GM19043 (cell line): ENCODE results near the gene TMEM184B.
A peak's percentile ranks its signal among the peaks of the same experiment; 100 is the strongest.
"Not testable (repeated sequence)": the region's sequence is repeated elsewhere in the genome, so short reads cannot be mapped to it uniquely, and the experiment has no call there.

Experiments used
- ATAC-seq: cut with Tn5 transposase; IDR thresholded peaks from one replicate; pipeline ENCODE4 v1.9.1; 2021; ENCODE audit warnings: low read depth; ENCODE audit not compliant: unreplicated experiment

Gene TMEM184B

DNA sequence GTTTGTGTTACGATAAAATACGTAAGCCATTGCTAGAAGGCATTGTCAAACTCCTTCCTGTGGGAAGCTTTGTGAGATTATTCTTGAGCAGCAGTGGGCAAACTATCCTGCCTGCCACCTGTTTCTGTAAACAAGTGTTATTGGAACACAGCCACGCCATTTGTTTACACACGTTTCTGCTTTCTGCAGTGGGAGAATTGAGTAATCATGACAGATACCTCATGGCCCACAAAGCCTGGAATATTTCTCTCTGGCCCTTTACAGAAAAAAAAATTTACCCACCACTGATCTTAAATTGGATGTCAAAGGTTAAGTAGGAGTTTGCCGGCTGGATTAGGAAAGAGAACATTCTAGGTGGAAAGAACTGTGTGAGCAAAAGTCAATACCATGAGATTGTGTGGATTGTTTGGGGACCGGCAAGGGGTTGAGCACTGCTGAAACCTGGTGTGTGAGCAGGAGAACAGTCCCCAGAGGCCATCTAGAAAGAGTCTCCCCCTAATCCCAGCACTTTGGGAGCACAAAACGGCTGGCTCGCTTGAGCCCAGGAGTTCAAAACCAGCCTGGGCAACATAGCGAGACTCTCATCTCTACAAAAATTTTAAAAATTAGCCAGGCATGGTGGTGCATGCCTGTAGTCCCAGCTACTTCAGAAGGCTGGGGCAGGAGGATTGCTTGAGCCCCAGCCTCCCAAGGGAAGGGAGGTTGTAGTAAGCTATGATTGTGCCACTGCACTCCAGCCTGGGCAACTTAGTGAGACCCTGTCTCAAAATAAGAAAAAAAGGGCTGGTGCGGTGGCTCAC is 85.2 kb downstream of the TMEM184B start:
- no peak for ATAC-seq

DNA sequence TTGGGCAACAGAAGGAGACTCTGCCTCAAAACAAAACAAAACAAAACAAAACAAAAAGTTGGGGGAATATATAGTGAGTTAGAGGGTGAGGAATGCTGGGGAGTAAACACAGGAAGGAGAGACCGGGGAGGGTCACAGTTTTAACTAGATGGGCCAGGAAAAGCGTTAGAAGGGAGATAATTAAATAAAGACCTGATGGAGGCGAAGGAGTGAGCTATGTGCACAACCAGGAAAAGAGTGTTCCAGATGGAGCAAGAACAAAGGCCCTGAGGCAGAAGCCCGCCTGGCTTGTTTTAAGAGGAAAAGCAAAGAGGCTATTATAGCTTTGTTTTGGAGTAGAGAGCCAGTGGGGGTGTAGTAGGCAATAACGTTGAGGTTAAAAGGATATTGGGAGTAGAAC is 86.4 kb downstream of the TMEM184B start:
- no peak for ATAC-seq

DNA sequence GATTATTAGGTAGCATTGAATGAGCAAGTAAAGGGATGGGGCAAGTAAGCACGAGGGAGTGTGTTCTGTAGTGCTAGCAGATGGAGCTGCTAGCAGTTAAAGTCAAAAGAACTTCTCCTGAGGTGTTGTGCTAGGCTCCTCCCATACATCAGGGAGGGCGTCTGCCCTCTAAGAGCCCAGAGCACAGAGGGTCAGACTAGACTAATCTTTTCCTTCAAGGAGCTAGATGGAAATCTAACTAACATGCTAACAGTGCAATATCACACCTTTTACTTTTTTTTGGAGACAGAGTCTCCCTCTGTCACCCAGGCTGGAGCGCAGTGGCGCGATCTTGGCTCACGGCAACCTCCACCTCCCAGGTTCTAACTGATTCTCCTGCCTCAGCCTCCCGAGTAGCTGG is 88.0 kb downstream of the TMEM184B start:
- ATAC-seq = no peak

DNA sequence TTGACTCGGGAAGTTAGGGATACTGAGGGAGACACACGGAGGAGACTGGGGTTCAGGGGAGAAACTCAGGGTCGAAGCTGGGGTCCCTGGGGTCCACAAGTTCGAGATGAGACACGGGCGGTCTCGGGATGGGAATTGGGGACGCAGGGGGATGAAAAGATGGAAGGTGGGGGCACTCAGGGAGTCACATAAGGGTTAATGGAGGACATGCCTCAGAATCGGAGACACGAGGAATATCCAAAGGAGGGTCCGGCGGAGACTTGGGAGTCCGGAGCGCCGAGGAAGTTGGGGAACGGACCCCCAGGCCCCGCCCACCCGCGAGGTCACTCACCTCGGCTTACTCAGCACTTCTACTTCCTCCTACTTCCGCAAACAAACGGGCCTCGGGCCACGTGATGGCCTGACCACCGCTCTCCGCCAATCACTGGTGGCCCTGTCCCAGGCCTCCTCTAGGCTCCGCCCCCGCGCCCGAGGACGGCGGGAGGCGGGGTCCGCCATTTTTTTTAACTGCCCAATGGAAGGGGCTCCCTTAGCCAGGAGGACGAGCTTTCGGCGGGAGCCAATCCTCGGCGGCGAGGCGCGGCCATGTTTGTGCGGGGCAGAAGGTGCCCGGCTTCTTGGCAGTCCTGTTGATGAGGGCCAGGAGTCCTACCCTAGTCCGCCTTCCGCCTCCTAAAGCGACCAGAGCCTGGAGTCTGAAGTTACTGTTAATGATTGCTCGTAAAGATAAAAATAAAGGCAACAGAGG is 91.2 kb downstream of the TMEM184B start, which contains the start of gene PLA2G6:
PLA2G6 (minus strand) TSS at position 378 of the 748 bp plus-strand sequence. CDS start 12,404 bp downstream, outside the sequence.
- peak; percentile 82 for ATAC-seq

DNA sequence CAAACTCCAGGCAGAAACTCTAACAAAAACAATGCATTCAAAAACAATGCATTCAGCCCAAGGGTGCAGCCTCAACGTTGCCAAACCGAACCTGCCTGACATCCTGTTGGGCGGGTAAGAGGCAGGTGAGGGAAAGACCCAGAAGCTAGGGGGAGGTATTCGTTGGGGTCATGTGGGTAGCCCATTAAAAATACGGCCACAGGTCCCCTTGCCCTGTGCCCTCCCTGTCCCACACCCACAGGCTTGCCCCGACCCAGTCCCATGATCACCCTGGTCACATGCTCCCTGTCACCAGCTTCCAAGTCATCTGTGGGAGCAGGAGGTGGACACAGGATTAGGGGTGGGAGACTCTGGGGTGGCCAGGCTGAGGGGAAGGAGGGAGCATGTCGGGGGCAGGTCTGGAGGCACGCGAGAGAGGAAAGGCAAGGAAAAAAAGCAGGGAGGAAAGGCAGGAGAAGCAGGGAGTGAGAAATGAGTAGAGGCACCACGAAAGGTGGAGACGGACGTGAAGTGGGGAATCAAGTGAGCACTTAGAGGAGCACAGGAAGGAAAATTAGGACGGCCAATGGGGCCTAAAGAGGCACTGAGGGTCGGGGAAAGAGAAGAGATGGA is 91.9 kb downstream of the TMEM184B start:
- no peak for ATAC-seq

DNA sequence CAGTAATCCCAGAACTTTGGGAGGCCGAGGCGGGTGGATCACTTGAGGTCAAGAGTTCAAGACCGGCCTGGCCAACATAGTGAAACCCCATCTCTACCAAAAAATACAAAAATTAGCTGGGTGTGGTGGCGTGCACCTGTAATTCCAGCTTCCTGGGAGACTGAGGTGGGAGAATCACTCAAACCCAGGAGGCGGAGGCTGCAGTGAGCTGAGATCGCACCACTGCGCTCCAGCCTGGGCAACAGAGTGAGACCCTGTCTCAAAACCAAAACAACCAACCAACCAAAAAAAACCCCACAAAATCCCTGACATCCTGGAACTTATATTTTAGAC is 94.2 kb downstream of the TMEM184B start:
- ATAC-seq = not testable (repeated sequence)

DNA sequence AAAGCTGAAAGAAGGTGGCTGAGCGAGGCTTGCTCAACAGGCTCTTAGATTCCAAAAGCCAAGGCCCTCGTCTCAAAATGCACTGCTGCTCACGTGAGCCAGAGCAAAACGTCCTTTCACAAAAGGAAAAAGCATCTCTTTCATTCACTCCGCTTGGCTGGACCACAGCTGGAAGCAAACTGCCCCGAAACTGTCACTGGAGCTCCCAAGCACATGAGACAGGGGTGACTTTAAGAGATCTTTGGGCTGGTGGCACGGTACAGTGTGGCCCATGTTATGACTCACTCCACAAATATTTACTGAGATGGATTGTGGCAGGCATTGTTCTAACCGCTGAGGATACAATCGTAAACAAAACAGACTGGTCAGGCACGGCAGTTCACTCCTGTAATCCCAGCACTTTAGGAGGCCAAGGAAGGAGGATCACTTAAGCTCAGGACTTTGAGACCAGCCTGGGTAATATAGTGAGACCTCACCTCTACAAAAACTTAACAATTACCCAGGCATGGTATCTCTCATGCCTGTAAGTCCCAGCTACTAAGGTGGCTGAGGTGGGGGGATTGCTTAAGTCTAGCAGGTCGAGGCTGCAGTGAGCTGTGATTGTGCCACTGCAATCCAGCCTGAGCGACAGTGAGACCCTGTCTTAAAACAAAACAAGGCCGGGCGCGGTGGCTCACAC is 94.7 kb downstream of the TMEM184B start:
- ATAC-seq = no peak

DNA sequence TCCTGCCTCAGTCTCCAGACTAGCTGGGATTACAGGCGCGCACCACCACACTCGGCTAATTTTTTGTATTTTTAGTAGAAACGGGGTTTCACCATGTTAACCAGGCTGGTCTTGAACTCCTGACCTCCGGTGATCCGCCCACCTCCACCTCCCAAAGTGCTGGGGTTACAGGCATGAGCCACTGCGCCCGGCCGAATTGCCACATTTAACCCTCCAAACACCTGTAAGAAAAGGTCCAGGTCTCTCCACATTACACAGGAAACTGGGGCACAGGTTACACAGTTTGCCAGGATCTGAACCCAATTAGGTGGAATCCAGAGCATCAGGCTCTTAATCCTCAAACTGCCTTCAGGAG is 95.3 kb downstream of the TMEM184B start:
- not testable (repeated sequence) for ATAC-seq

DNA sequence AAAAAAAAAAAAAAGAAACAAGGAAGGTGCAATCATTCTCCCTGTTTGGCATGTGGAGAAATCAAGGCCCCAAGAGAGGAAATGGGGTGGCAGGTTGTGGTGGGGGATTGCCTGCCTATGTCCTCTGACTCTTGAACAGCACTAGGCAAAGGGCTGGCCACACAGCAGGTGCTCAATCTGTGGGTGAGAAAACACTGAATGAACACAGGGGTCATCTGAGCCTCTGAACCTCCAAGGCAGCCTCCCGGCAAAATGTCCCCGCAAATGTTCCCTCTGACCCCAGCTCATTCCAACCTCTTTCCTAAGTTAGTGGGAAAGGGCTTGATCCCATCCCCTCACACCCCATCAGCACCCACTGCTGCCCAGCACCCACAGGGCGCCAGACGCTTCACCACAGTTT is 95.8 kb downstream of the TMEM184B start:
- ATAC-seq = no peak

DNA sequence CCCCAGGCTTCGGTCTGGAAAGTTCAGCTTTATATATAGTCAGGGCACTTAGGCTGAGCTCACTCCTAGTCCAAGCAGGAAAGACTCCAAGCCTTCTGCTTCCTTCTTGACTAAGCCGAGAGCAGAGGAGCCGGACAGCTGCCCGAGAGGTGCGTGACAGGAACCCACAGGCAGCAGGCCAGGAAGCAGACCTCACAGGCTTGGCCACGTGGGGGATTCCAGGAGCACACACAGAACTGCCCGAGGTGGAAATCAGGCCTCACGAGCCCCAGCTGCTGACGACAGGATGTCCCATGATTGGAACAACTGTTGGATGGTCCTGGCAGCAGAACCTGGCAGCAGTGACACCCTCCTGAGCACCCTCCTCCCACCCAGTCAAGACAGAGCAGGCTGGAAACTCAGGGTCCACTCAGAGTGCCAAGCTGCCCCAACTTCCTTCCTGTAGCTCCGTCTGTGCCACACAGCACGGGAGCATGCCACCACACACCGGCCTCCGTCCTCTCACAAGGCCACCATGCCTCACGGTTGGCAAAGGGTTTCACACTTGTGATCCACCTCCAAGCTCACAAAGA is 96.6 kb downstream of the TMEM184B start:
- no peak for ATAC-seq

DNA sequence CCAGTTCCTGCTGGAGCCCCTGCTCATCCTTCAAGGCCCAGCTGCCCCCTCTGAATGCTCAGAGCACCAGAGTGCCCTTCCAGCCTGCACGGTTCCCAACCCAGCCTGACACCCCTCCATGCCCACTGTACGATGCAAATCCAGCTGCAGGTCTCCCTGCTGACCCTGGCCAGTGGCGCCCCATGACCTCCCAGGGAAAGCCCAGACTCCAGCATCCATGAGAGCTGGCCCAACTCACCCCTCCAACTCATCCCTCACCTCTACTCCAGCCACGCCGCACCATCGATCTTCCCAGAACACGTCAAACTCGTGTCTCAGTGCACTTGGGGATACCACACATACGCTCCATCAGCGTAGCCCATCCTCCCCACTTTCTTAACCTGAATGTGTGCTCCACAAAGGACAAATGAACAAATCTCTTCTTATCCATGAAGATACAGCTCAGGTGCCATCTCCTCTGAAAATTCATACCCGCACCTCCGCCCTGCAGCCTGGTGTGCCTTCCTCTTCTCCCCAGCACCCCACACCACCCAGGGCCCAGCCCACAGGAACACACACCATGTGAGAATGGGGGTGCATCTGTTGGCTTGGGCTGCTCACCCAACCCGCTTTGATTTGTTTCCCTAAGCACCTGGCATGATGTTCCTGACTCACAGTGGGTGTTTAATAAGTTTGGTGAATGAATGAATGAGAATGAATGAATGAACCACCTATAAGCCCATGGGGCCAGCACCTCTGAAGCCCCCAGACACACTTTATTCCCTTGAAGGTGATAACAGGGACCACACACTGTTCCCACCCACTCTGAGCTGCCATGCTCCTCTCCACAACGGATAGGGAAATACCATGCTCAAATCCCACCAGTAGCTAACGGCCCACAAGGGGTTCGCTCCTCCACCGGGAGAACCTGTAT is 97.3 kb downstream of the TMEM184B start:
- no peak for ATAC-seq

DNA sequence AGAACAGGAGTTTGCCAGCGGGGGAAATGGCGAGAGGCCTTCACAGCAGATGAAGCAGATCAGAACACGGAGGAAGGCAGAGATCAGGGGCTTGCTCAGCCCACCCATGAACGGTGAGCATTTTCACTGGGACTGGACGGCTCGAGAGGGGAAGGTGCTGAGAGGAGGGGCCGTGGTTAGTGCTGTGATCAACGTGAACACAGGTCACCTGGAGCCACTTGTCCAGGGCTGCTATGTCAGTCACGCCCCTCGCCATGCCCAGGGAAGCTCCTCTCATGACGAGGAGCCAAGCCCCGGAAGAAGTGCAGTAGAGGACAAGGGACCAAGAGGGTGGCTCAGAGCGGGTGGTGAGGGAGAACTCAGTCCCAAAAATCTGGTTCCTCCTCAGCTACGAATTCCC is 98.2 kb downstream of the TMEM184B start:
- no peak for ATAC-seq

DNA sequence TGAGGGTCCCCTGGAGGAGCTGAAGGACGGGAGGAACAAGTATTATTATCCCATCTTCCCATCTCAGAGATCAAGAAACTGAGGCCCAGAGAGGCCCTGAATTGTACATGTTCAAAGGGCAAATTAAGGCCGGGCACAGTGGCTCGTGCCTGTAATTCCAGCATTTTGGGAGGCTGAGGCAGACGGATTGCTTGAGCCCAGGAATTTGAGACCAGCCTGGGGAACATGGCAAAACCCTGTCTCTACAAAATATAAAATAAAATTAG is 99.2 kb downstream of the TMEM184B start:
- ATAC-seq = no peak

DNA sequence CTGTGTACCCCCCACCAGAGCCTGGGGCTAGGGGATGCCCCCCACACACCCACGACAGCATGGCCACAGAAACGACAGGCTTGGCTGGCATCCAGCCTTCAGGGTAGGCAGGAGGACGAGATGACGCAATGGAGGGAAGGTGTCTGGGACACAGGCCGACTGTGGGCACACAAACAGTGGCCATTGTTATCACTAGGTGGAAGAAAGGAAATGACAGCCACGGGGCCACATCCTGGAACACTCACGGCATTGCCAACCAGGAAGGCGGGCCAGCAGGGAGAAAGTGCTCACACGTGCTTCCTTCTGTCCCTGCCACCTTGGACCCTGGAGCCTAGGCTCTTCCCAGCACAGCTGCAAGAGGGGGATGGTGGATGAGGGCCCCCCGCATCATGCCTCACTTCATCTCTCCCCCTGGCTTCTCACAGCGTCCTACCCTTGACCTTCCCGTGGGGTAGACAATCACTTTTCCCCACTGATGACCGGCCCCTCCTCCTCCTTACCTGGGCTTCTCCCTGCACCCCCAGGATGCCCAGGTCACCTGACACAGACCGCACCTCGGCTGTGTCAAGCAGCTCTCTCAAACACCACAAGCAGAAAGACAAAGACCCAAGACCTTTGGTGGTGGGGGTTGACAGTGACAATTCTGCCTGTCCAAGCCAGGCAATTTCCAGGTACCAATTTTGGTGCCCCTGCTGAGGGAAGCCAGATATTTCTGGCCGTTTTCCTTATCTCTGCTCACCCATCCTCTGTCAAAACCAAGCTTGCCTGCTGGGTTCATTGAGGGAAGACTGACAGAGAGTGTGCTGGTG is 99.8 kb downstream of the TMEM184B start:
- ATAC-seq = no peak

DNA sequence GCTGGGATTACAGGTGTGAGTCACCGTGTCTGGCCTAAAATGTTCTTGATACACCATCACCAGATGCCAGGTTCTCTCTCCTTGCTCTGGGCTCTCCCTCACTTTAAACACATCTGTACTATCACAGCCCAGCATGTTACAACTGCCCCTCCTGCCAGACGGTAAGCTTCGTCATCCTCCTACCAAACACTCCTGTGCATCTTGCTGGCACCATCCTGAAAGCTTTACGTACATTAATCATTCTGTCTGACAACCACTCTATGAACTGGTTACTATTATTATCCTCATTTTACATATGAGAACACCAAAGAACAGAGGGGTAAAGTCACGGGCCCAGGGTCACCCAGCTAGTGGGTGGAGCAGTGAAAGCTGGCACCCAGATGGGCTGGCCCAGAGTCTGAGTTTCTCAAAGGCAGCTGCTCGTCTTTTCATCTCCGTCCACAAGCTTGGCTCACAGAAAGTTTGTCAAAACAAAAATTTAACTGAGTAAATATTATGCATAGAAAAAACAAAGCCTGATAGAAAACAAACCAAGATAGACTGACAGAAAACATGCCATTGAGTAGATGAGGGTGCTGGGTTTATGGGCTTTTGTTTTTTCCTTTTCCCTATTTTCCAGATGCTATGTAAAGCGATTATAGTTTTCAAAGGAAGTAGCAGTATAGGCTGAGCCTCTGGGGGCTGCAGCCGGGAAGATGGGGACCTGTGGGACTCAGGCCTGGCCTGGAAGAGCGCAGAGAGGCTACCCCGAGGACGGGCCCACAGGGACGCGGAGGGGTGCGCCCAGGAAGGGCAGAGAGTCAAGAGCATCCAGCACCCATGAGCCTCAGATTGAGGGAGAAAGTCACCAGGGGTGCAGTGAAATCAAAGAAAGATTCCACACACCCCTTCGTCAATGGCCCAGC is 100.6 kb downstream of the TMEM184B start:
- no peak for ATAC-seq

DNA sequence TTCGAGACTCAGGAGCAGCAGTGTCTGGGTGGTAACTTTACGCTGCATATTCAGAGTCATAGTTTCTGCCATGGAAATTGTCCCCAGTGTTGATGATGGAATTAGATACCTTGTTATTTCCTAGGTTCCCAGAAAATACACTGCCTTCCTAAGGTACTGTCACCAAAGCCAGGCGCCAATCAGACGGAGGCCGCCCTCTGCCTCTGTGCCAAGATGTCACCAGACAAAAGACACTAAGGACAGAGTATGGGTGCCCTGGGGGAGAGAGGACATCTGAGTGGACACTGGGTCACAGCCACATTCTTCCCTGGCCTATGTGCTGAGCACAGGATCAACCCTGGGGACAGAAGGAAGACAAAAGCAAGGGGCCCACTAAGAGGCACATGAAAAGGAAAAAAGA is 102.3 kb downstream of the TMEM184B start:
- no peak for ATAC-seq
